ENCODE data around the gene GPR89A.
"Not testable (repeated sequence)": the region's sequence is repeated elsewhere in the genome, so short reads cannot be mapped to it uniquely, and the experiment has no call there.

The GPR89A gene

GRCh38 chr1:145607833-145608733 is at the start of gene GPR89A:
Gene GPR89A, plus strand, starts transcription at chr1:145607988. Its CDS starts 146 bp downstream, at chr1:145608134.
- peak; percentile 16 to 96 (median 88) for DNase-seq

GRCh38 chr1:145586820-145587219 is 21.0 kb upstream of the GPR89A start:
- not testable (repeated sequence) for DNase-seq

GRCh38 chr1:145590806-145591205 is 17.0 kb upstream of the GPR89A start:
- peak in 6 of 56 donors; percentile 0 to 17 (median 3) for DNase-seq

- not testable (repeated sequence) for DNase-seq
Observed at GRCh38 chr1:145592347-145592746, 15.4 kb upstream of the GPR89A start.

GRCh38 chr1:145595421-145595820 is 12.4 kb upstream of the GPR89A start:
- DNase-seq, result not testable (repeated sequence)

GRCh38 chr1:145596236-145596635 is 11.6 kb upstream of the GPR89A start:
- DNase-seq, result not testable (repeated sequence)

- DNase-seq, result not testable (repeated sequence)
Observed at GRCh38 chr1:145599426-145599825, 8.4 kb upstream of the GPR89A start.

GRCh38 chr1:145601593-145601992 is 6.2 kb upstream of the GPR89A start:
- DNase-seq, result no peak

GRCh38 chr1:145606840-145607239 is 948 bp upstream of the GPR89A start:
- not testable (repeated sequence) for DNase-seq

GRCh38 chr1:145607289-145607688 is 499 bp upstream of the GPR89A start:
- not testable (repeated sequence) for DNase-seq

- not testable (repeated sequence) for DNase-seq
Observed at GRCh38 chr1:145610744-145611143, 3.0 kb downstream of the GPR89A start.

- not testable (repeated sequence) for DNase-seq
Observed at GRCh38 chr1:145620073-145620472, 12.3 kb downstream of the GPR89A start.

GRCh38 chr1:145622177-145622576 is 14.4 kb downstream of the GPR89A start:
- not testable (repeated sequence) for DNase-seq

- not testable (repeated sequence) for DNase-seq
Observed at GRCh38 chr1:145636237-145636636, 28.4 kb downstream of the GPR89A start.

GRCh38 chr1:145641886-145642285 is 34.1 kb downstream of the GPR89A start:
- not testable (repeated sequence) for DNase-seq

GRCh38 chr1:145643990-145644389 is 36.2 kb downstream of the GPR89A start:
- not testable (repeated sequence) for DNase-seq

GRCh38 chr1:145656245-145656943 is 48.6 kb downstream of the GPR89A start:
- DNase-seq, result not testable (repeated sequence)

- DNase-seq, result not testable (repeated sequence)
Observed at GRCh38 chr1:145662502-145662901, 54.7 kb downstream of the GPR89A start.

- DNase-seq, result peak in 3 of 56 donors; percentile 0 to 10 (median 0)
Observed at GRCh38 chr1:145665015-145665414, 57.2 kb downstream of the GPR89A start.

- DNase-seq, result not testable (repeated sequence)
Observed at GRCh38 chr1:145670995-145671745, 63.4 kb downstream of the GPR89A start.

GRCh38 chr1:145673217-145673616 is 65.4 kb downstream of the GPR89A start:
- DNase-seq, result not testable (repeated sequence)

Data from nucleus accumbens (tissue), 56 donors.